Ishikawa (cell line): ENCODE measurements around the gene PLEKHA7.

ENCODE experiments used
- ZBTB7A ChIP-seq: IDR thresholded peaks from 2 replicates; pipeline ENCODE4 v1.6.1; 2012; ENCODE audit warnings: low read depth
- TF ChIP-seq, protein P1 (sequence below): IDR thresholded peaks from 2 replicates; pipeline ENCODE4 v1.6.1; 2012; ENCODE audit warnings: low read depth, mild to moderate bottlenecking

GRCh38 chr11:16889905-16890304 lies 124.3 kb downstream of the PLEKHA7 start:
- TF ChIP-seq, protein P1, sequence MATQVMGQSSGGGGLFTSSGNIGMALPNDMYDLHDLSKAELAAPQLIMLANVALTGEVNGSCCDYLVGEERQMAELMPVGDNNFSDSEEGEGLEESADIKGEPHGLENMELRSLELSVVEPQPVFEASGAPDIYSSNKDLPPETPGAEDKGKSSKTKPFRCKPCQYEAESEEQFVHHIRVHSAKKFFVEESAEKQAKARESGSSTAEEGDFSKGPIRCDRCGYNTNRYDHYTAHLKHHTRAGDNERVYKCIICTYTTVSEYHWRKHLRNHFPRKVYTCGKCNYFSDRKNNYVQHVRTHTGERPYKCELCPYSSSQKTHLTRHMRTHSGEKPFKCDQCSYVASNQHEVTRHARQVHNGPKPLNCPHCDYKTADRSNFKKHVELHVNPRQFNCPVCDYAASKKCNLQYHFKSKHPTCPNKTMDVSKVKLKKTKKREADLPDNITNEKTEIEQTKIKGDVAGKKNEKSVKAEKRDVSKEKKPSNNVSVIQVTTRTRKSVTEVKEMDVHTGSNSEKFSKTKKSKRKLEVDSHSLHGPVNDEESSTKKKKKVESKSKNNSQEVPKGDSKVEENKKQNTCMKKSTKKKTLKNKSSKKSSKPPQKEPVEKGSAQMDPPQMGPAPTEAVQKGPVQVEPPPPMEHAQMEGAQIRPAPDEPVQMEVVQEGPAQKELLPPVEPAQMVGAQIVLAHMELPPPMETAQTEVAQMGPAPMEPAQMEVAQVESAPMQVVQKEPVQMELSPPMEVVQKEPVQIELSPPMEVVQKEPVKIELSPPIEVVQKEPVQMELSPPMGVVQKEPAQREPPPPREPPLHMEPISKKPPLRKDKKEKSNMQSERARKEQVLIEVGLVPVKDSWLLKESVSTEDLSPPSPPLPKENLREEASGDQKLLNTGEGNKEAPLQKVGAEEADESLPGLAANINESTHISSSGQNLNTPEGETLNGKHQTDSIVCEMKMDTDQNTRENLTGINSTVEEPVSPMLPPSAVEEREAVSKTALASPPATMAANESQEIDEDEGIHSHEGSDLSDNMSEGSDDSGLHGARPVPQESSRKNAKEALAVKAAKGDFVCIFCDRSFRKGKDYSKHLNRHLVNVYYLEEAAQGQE, result no peak
- no peak for TF ChIP-seq ZBTB7A
